ENCODE results near the gene BICRA.
"Not testable (repeated sequence)": the region's sequence is repeated elsewhere in the genome, so short reads cannot be mapped to it uniquely, and the experiment has no call there.

Gene BICRA

DNA sequence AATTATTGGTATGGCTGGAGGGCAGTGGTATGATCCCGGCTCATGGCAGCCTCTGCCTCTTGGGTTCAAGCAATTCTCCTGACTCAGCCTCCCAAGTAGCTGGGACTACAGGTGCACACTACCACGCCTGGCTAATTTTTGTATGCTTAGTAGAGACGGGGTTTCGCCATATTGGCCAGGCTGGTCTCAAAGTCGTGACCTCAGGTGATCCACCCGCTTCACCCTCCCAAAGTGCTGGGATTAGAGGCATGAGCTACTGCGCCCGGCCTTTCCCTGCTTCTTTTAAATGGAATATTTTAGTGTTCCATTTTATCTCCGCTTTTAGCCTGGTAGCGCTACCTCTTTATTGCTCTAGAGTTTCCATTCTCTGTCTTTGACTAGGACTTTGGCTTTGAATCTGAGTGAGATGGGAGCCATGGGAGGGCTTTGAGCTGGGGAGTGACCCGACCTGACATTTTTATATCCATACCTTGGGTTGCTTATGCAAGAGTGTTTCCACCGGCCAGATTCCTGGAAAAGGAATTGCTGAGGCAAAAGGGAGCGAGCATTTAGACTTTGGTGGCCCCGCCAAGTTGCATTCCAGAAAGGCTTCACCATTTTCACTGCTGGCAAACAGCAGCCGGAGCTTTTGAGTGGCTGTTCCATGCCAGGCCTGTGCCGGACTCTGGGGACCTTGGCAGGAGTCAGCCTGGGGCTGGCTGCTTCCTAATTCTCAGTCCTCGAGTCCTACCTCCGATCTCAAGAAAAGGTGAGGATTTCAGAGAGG is 22.9 kb downstream of the BICRA start:
- DNase-seq = no peak

DNA sequence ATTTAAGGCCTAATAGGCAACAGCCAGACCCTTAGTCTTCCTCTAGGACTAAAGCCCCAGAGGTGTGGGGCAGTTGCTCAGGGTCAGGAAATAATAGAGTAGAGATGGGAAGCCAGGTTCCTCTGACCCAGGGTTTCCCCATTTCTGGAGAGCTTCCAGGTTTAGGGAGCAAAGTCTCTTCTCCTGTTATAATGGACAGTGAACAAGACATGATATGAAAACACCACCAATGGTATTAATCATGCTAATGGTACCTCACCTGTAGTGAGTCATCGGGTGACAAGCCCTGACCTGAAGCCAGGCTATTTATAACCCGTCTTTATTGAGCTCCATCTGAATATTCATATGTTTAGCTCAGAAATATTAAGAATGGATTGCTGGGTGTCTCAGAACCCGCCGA is 24.6 kb downstream of the BICRA start:
- DNase-seq = no peak

DNA sequence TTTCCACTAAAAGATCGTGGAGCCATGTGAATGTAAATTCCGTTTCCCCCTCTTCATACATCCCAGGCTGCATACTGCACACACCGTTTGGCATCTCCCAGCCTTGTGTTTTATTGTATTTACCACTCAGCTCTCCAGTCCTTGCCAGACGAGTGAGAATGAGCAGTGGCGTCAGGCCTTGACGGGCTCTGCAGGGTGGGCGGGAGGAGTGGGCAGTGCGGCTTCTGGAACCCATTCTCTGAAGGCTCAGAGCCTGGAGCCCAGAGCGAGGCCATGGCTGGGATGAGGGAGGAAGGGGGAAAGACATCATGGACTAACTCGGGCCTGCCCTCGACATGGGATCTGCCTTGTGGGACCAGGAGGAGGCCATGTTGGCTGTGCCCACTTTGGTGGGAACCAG is 25.1 kb downstream of the BICRA start:
- no peak for DNase-seq

DNA sequence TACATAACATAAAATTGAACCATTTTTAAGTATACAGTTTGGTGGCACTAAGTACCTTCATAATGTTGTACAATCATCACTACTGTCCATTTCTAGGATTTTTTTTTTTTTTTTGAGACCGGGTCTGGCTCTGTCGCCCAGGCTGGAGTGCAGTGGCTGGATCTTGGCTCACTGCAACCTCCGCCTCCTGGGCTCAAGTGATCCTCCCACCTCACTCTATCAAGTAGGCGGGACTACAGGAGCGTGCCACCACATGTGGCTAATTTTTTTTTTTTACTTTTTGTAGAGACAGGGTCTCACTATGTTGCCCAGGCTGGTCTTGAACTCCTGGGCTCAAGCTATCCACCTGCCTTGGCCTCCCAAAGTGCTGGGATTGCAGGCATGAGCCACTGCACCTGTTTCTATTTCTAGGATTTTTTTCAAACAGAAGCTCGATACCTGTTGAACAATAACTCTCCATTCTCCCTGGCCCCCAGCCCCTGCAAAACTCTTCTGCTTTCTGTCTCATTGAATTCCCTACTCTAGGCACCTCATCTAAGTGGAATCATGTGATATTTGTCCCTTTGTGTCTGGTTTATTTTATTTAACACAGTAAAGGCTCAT is 26.3 kb downstream of the BICRA start:
- DNase-seq = not testable (repeated sequence)

DNA sequence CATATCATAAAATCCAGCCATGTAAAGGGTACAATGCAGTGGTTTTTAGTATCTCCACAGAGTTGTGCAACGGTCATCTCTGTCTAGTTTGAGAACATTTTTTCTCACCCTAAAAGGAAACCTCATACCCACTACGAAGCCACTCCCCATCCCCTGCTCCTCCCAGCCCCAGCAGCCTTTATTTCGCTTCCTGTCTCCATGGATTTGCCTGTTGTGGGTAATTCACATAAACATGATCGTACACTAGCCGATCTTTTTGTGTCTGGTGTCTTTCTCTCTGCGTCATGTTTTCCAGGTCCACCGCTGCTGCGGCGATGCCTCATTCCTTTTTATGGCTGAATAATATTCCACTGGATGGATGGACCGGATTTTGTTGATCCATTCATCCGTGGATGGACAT is 28.6 kb downstream of the BICRA start:
- DNase-seq = no peak

DNA sequence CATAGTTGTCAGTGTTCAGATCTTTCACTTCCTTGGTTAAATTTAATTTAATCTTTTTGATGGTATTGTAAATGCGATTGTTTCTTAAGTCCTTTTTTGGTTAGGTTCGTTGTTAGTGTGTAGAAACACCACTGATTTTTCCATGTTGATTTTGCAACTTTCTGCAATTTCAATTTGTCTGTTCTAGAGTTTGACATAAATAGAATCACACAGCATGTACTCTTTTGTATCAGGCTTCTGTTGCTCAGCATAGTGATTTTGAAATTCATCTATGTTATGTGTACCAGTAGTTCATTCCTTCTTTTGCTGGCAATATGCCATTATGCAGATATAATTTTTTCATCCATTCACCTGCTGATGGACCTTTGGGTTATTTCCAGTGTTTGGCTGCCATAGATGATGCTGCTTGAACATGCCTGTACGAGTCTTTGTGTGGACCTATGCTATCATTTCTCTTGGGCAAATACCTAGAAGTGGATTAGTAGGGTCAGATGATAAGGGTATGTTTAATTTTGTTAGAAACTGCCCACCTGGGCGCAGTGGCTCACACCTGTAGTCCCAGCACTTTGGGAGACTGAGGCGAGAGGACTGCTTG is 33.1 kb downstream of the BICRA start:
- no peak for DNase-seq

DNA sequence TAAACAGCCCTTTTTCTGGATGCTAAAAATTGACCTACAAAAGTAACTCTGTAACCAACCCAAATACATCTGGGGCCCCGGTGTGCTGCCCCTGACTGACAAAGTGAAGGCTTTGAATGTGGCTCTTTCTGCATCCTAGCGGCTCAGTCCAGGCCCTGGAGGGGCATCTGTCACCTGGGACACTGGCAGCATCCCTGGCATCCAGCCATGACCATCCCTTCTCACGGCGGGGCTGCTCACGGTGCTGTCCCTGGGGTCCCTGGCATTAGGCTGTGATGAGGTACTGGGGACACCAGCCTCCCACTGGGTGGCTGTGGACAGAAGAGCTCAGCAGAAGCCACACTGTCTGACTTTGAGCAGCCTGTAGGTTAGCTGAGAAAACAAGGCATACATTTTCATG is 34.3 kb downstream of the BICRA start:
- no peak for DNase-seq

DNA sequence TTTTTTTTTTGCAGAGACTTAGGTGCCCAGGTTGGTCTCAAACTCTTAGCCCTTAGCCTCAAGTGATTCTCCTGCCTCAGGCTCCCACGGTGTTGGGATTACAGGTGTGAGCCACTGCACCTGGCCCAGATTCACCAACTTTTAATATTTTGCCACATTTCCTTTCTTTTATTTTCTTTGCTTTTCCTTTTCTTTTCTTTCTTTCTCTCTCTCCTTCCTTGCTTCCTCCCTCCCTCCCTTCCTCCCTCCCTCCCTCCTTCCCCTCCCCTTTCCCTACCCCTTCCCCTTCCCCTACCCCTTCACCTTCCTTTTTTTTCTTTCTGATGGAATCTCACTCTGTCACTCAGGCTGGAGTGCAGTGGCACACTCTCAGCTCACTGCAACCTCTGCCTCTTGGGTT is 35.3 kb downstream of the BICRA start:
- no peak for DNase-seq

DNA sequence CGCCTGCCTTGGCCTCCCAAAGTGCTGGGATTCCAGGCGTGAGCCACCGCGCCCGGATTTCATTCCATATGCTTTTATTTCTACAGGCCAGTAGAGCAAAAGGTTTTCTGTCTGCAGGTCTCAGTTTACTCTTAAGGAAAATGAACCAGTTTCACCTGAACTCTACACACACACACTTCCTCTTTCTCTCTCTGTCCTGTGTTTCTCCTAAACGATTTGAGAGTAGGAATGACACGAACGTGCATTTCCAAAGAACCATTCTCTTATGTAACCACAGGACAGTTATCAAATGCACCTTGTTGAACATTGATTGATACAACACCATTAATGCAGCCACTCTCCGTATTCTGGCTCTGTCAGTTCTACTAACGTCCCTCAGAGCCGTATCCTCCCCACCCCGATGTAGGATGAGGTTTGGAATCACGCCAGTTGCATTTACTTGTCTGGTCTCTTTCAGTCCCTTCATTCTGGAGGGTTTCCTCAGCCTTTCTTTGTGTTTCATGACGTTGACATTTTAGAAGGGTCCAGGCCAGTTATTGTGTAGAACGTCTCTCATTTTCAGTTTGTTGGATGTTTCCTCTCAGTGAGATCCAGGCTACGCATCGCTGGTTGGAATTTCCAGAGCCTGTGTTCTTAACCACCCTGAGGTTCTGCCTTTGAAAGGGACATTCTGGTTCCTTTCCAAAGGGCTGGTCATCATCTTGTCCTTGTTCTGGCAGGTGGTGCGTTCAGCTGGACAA is 36.0 kb downstream of the BICRA start:
- no peak for DNase-seq

DNA sequence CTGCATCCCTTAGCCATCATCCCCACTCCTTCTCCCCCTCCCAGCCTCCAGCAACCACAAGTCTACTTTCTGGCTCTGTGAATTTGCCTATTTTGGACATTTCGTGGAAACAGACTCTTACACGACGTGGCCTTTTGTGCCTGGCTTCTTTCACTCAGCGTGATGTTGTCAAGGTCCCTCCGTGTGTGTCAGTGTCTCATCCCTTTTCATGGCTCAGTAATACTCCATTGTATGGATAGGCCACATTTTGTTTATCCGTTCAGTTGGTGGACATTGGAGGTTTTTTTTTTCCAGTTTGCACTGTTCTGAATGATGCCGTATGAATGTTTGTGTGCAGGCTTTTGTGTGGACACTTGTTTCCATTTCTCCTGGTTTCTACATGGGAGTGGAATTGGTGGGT is 38.0 kb downstream of the BICRA start:
- DNase-seq = no peak

DNA sequence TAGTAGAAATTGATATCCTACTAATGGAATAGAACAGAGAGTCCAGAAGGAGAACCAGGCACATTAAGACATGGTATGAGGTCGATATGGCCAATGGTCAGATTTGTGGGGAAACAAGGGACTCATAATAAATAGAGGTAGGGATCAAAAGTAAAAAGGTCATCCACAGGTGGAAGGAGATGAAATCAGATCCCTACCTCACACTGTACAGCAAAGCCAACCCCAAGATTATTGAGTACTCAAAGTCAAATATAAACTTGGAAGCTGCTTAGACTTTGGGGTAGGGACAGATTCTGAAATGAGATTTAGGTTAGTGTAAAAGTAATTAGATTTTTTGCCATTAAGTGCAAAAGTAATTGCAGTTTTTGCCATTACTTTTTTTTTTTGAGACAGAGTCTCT is 40.7 kb downstream of the BICRA start:
- no peak for DNase-seq

DNA sequence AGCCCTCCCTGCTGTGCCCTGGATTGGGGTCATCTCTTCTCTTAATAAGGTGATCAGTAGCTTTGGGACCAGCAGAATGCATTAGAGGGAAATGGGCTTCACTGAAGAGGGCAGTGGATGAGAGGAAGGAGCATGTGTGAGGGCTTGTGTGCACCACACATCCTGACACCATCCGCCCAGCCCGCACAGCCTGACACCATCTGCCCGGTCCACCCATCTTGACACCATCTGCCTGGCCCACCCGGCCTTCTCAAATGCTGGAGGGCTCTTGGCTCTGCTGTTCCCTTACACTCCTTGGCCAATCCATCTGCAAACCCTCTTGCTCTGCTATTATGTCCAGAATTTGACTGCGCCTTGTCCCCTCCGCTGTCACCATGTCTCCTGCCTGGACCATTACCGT is 41.8 kb downstream of the BICRA start:
- DNase-seq = no peak

DNA sequence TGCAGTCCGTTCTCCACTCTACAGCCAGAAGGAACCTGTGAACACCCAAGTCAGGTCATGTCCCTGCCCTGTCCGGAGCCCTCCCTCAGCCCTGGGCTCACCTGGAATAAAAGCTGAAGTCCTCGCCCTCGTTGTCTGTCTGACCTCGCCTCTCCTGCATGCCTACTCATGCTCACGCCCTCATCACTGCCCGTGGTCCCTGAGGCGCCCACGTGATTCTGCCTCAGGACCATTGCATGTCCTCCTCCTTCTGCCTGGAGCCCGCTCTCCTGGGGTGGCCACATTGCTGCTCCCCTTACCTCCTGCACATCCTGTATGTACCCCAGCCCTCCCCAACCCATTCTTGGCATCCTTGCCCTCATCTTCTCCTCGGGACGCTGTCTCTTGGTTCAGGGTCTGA is 42.2 kb downstream of the BICRA start:
- no peak for DNase-seq

DNA sequence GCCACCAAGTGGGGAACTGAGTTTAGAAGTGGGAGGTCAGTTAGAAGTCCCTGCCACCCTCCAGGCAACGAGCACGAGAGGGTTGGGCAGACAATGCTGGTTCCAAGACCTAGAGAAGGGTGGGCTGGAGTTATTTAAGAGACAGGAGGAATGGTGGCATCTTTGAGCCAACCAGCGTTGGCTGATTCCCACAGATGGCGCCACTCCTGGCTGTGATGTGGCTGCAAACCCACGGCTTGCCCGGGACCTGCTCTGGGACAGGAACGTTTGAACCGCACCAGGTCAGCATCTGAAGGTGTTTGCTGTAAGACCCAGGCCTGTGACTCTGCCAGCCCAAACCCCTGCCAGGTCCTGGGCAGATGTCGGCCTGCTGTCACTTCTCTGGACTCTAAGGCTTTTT is 42.8 kb downstream of the BICRA start:
- DNase-seq = no peak

DNA sequence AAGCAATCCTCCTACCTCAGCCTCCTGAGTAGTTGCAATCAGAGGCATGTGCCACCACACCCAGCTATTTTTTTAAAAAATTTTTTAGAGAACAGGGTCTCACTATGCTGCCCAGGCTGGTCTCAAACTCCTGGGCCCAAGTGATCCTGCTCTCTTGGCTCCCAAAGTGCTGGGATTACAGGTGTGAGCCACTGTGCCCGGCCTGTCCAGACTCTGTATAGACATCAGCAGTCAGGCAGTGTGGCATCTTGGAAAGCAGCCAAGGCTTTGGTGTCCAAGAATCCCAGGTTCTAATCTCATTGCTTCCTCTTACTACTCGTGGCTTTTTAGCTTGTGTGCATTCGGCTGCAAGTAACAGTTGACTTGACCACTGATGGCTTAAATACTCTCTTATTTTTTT is 43.4 kb downstream of the BICRA start:
- DNase-seq = no peak

DNA sequence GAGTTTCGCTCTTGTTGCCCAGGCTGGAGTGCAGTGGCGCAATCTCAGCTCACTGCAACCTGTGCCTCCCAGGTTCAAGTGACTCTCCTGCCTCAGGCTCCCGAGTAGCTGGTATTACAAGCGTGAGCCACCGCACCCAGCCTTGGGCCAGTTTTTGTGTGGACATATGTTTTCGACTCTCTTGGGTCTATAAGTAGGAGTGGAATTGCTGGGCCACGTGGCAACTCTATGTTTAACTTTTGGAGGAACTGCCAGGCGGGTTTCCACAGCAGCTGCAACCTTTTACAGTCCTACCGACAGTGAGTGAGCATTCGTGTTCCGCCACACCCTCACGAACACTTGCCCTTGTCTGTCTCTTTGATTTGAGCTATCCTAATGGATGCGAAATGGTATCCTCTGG is 44.9 kb downstream of the BICRA start:
- no peak for DNase-seq

DNA sequence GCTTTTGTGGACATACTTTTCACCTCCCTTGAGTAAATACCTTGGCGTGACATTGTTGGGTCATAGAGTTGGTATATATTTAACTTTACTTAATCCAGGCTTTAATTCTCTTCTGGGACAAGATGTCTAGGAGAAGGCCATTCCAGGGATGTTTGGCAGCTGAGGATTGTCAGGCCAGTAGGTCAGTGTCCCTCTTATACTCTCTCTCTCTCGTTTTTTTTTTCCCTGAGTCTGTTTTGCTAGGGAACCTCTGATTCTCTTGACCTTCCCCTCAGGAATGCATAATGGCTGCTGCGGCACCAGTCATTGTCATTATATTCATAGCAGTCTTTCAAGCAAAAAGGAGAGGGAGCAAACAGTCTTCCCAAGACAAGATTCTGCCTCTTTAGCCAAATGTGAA is 48.8 kb downstream of the BICRA start:
- no peak for DNase-seq

DNA sequence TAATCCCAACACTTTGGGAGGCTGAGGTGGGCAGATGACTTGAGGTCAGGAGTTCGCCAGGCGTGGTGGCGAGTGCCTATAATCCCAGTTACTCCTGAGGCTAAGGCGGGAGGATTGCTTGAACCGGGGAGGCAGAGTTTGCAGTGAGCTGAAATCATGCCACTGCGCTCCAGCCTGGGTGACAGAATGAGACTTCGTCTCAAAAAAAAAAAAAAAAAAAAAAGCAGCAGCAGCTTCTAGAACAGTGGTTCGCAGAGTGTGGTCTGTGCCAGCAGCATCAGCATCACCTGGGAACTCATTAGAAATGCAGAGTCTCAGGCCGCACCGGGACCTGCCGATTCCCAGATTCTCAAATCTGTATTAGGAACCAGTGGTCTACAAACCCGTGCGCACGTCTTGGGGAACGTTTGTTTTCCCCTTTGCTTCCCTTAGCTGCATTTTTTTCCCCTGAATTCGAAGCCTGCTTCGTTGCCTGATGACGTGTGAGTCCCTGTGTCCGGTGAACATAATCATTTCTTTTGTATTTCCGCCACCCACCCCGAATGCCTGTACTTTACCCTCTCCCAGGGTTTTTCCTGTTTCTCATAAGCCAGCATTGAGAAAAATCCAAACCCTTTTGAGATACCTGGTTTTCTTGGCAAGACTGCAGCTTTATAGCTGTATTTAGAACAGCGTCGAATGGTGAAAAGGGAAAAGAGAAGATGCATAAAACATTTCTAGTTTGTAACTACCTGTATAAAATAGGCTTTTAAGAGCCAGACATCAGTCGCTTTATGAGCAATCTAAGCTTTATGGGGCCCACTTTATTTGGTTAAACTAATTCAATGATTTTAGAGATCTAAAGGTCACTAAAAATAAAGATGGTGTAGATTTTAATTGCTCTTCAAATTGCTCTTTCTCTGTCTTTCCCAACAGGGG is 49.8 kb downstream of the BICRA start:
- no peak for DNase-seq

DNA sequence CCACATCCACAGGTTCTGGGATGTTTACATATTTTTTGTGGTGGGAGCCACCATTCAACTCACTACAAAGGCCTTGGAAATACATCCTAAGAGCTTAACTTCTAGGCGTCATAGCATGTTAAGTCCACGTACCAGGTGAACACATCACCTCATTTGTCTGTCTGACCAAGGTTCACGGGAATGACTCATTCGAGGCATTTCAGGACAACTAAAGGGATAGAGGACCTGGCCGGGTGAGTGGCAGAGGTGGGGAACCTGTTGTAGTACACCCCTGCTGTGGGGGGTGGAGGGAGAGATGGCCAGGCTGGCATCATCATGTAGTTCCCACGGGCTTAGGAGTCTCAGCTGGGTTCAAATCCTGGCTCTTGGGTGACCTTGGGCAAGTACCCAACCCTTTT is 51.5 kb downstream of the BICRA start:
- DNase-seq = no peak

DNA sequence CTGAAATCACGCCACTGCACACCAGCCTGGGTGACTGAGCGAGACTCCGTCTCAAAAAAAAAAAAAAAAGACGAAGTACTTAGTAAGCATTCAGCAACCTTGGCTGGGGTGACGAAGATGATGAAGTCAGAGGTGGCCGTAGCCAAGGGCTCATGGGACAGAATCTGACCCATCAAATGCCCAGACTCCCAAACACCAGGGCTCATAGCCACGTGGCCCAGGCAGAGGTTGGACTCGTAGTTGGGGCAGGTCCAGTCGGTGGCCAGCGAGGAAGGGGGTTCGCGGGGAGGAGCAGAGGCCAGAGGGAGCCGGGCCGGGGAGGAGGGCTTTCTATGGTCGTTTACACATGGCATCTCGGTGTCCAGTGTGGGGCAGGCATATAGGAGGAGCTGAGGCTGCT is 52.2 kb downstream of the BICRA start:
- no peak for DNase-seq

DNA sequence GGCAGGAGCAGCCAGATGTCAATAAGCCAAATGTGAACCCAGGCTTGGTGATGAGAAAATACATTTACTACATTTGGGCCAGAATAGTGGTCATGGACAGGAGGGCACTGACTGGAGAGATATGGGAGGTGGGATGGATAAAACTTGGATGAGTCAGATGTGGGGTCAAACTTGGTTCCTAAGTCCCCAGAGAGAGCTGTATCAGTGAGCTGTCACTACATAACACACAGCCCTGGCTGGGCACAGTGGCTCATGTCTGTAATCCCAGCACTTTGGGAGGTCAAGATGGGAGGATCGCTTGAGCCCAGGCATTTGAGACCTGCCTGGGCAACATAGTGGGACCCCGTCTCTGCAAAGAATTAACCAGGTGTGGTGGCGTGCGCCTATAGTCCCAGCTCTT is 52.7 kb downstream of the BICRA start:
- no peak for DNase-seq

DNA sequence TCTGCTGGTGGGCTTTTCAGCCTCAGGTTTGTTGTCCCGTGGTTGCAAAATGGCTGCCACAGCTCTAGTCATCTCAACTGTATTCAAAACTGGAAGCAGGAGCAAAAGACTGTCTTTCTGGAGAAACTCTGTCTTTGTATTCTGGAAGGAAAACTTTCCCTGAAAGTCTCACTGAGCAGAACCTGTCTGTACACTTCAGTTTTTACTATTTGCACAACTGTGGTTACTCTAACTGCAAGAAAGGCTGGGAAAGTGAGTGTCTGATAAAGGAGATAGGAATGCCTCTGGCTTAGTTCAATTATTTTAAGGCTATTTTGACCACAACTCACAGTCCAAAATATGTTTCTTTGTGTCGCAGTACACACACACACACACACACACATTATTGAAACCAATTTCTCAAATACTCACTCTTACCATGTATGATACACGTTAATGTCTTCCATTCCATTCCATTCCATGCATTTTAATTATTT is 54.5 kb downstream of the BICRA start:
- DNase-seq = no peak

Measured in activated gamma-delta T cell treated with Interleukin-2 at 50 U/mL for 16 hours (primary cell).